Endothelial cell of umbilical vein (primary cell): ENCODE measurements around the gene EP300.
"Not testable (repeated sequence)": the region's sequence is repeated elsewhere in the genome, so short reads cannot be mapped to it uniquely, and the experiment has no call there.

Source experiments
- CTCF ChIP-seq, 2 donors: IDR thresholded peaks; 1 replicate in 1 of 2; 2 replicates in 1 of 2; pipeline ENCODE4 v1.5.1; 2011; ENCODE audit warnings: low read length in 2 of 2, mild to moderate bottlenecking in 2 of 2, moderate library complexity in 2 of 2, control low read depth in 1 of 2, inconsistent platforms in 1 of 2, low read depth in 1 of 2; ENCODE audit not compliant: insufficient read depth in 1 of 2; ENCODE audit errors: extremely low read depth in 1 of 2
- EZH2 ChIP-seq: IDR thresholded peaks from 2 replicates; pipeline ENCODE4 v1.6.1; 2012; ENCODE audit warnings: borderline replicate concordance, low read depth, mild to moderate bottlenecking, moderate library complexity, low read length, inconsistent platforms; ENCODE audit not compliant: severe bottlenecking
- FOS ChIP-seq: IDR thresholded peaks from 2 replicates; pipeline ENCODE4 v1.6.1; 2011; ENCODE audit warnings: mild to moderate bottlenecking, low read length, moderate library complexity, borderline replicate concordance; ENCODE audit not compliant: insufficient read depth
- JUN ChIP-seq: IDR thresholded peaks from 2 replicates; pipeline ENCODE4 v1.6.1; 2011; ENCODE audit warnings: borderline replicate concordance, low read depth; ENCODE audit not compliant: insufficient read length, insufficient read depth
- MAX ChIP-seq: IDR thresholded peaks from 2 replicates; pipeline ENCODE4 v1.6.1; 2011; ENCODE audit not compliant: insufficient read depth, insufficient read length
- MYC ChIP-seq: IDR thresholded peaks from one replicate; pipeline ENCODE4 v1.6.1; 2011; ENCODE audit warnings: mild to moderate bottlenecking, low read depth, low read length
- POLR2A ChIP-seq: IDR thresholded peaks from 2 replicates; pipeline ENCODE4 v1.6.1; 2012; ENCODE audit warnings: low read depth, mild to moderate bottlenecking, control low read depth, low read length
- POLR2AphosphoS5 ChIP-seq: IDR thresholded peaks from 2 replicates; pipeline ENCODE4 v1.6.1; 2012; ENCODE audit warnings: low read depth, mild to moderate bottlenecking, control low read depth, low read length, moderate library complexity; ENCODE audit not compliant: insufficient read depth

- not testable (repeated sequence) for TF ChIP-seq CTCF (IDR thresholded peaks at IDR 0.05; ENCODE audit: extremely low read depth in 1 of 2, insufficient read depth in 1 of 2, low read depth in 1 of 2, low read length in 2 of 2); POLR2A; JUN; EZH2; MYC; POLR2AphosphoS5; MAX; FOS
Observed at GRCh38 chr22:41067968-41068367, 24.4 kb upstream of the EP300 start.
